ENCODE measurements around the gene ATP2A2. TPM values are rescaled to one million over a fixed set of nuclear protein-coding genes. Genes with fewer than 3 reads are reported as not detected.

ATP2A2 gene
- polyA plus RNA-seq, 1 experiment = 267 TPM

- ChIA-PET CTCF (interaction anchor here (2.5 kb wide), 1 partner anchor 9 kb away, joined by 8 read pairs; no protein-coding TSS in a partner anchor), POLR2A (no interaction called here)
- H3K4me3 ChIP-seq (ENCODE audit: low read depth, low read length) = no peak overlapping the region
- H3K27me3 ChIP-seq (ENCODE audit: control insufficient read depth, insufficient read depth, low read length) = no peaks in the 10 kb centered on the region
- TF ChIP-seq, protein P1, sequence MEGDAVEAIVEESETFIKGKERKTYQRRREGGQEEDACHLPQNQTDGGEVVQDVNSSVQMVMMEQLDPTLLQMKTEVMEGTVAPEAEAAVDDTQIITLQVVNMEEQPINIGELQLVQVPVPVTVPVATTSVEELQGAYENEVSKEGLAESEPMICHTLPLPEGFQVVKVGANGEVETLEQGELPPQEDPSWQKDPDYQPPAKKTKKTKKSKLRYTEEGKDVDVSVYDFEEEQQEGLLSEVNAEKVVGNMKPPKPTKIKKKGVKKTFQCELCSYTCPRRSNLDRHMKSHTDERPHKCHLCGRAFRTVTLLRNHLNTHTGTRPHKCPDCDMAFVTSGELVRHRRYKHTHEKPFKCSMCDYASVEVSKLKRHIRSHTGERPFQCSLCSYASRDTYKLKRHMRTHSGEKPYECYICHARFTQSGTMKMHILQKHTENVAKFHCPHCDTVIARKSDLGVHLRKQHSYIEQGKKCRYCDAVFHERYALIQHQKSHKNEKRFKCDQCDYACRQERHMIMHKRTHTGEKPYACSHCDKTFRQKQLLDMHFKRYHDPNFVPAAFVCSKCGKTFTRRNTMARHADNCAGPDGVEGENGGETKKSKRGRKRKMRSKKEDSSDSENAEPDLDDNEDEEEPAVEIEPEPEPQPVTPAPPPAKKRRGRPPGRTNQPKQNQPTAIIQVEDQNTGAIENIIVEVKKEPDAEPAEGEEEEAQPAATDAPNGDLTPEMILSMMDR (IDR thresholded peaks at IDR 0.05; ENCODE audit: insufficient read depth, low read depth, low read length) = no peak
- DNase-seq (ENCODE audit: low read depth) = no peak
- H3K36me3 ChIP-seq (ENCODE audit: control insufficient read depth, insufficient read depth, low read length) = no peaks in the 10 kb centered on the region
Observed at GRCh38 chr12:110258466-110258865, 22.6 kb upstream of the ATP2A2 start.

DNA sequence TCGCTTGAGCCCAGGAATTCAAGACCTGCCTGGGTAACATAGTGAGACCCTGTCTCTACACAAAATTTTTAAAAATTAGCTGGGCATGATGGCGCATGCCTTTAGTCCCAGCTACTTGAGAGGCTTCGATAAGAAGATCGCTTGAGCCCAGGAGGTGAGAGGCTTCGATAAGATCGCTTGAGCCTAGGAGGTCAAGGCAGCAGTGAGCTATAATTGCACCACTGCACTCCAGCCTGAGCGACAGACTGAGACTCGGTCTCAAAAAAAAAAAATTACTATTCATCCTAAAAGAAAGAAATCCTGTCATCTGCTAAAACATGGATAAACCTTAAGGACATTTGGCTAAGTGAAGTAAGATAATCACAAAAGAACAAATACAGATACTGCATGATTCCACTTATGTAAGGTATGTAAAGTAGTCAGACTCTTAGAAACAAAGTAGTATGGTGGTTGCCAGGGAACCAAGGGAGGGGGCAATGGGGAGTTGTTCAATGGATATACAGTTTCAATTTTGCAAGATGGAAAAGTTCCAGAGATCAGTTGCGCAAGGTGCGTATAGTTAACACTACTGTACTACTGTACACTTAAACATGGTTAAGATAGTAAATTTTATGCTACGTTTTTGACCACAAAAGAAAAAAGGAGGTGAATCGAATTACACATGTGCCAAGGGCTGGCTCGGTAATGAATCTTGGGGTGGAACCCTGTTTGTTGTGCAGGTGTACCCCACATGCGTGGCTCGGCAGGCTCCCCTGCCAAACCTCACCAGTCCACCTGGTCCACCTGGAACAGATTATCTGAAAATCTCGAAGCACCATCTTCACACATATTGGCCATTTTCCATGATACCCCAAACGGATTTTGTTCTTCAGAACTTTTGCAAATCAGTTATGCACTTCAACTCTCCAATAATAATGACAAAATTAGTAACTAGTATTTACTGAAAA lies 18.3 kb upstream of the ATP2A2 start:
- no peaks in the 10 kb centered on the region for H3K27me3 ChIP-seq (ENCODE audit: control insufficient read depth, insufficient read depth, low read length)
- DNase-seq (ENCODE audit: low read depth) = no peak
- ChIA-PET POLR2A (no interaction called here), CTCF (no interaction called here)
- TF ChIP-seq, protein P1 (IDR thresholded peaks at IDR 0.05; ENCODE audit: insufficient read depth, low read depth, low read length) = no peak
- no peak overlapping the region for H3K4me3 ChIP-seq (ENCODE audit: low read depth, low read length)
- no peaks in the 10 kb centered on the region for H3K36me3 ChIP-seq (ENCODE audit: control insufficient read depth, insufficient read depth, low read length)

DNA sequence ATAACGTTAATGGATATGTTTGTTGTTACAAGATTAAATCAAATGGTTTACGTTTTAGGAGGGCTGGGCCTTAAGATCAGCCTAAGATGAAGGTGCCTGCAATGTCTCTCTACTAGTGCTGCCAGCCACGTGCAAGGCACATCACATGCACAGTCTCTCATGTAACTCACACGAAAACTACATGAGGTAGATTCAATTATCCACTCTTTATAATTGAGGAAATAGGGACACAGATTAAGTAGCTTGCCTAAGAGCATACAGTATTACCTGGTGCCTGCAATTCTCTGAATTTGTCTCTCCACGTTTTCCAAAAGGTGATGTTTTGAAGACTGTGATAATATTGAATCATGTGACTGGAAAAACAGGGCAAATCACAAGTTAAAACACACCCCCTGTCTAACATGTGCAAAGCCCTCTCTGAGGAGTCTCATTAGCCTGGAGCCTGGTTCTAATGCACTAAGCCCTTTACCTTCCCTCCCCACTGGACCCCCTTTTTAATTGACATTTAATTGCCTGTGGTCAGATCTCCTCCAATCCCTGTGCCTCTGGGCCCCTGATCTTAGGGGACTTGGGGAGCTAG lies 14.6 kb upstream of the ATP2A2 start:
- H3K27me3 ChIP-seq (ENCODE audit: control insufficient read depth, insufficient read depth, low read length) = no peaks in the 10 kb centered on the region
- POLR2A ChIA-PET = no interaction called here
- H3K36me3 ChIP-seq (ENCODE audit: control insufficient read depth, insufficient read depth, low read length) = no peaks in the 10 kb centered on the region
- DNase-seq (ENCODE audit: low read depth) = no peak
- TF ChIP-seq, protein P1 (IDR thresholded peaks at IDR 0.05; ENCODE audit: insufficient read depth, low read depth, low read length) = no peak
- CTCF ChIA-PET = interaction anchor here (1.4 to 2.3 kb wide), 2 partner anchors 9 to 42 kb away, joined by 6 to 8 read pairs; no protein-coding TSS in a partner anchor
- H3K4me3 ChIP-seq (ENCODE audit: low read depth, low read length) = no peak overlapping the region

DNA sequence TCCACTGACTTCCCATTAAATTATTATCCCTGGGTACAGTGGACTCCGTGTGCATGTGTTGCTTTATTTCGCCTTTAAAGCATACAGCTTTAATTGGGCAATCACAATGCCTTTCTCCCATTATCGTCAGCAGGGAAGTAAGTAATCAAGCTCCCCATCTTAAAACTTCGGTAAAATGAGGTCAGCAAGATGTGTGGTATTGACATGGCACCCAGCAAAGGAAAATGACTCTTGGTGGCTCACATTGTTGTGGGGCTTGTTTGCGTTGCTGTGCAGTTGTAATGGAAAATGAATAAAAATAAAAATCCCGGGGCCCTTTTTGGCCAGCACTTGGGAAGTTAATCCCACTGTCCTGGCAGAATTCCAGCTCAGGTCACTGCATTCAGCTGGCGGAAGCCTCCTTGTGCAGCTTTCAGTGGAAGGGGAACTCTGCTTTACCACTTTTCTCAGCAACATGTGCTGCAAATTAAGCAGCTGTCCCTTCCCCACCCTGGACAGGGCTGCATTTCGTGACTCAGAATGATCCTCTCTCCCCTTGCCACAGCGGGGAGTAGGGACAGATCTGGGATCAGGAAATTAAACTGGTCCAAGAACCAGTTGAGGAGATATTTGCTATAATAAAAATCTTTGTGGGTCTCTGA lies 13.9 kb upstream of the ATP2A2 start:
- no peaks in the 10 kb centered on the region for H3K27me3 ChIP-seq (ENCODE audit: control insufficient read depth, insufficient read depth, low read length)
- peak overlapping the region; percentile 12 for H3K4me3 ChIP-seq (ENCODE audit: low read depth, low read length)
- no peaks in the 10 kb centered on the region for H3K36me3 ChIP-seq (ENCODE audit: control insufficient read depth, insufficient read depth, low read length)
- CTCF ChIA-PET = interaction anchor here (1.4 to 2.3 kb wide), 2 partner anchors 10 to 43 kb away, joined by 6 to 8 read pairs; no protein-coding TSS in a partner anchor
- TF ChIP-seq, protein P1 (IDR thresholded peaks at IDR 0.05; ENCODE audit: insufficient read depth, low read depth, low read length) = no peak
- POLR2A ChIA-PET = no interaction called here
- DNase-seq (ENCODE audit: low read depth) = peak; percentile 70

Data from BJ (cell line).